HCT116 (cell line): ENCODE results near the gene CDH23. TPM values are rescaled to one million over a fixed set of nuclear protein-coding genes. Genes with fewer than 3 reads are reported as not detected.

Experiments used
- ATAC-seq: fragments of 200-7000 bp; cut with Tn5 transposase; 2 replicates; pipeline ENCODE4 v1.9.1; 2020; ENCODE audit warnings: mild to moderate bottlenecking, moderate library complexity
- BruUV-seq: library from RNA; stranded (reverse); fragments of 400-500 nt; replicated peaks from 2 replicates; lab custom pipeline; 2021; lab: Mats Ljungman, UMichigan
- CTCF ChIA-PET: fragments of 300-600 bp; sonication (Branson Sonifier 250); formaldehyde crosslinking; loops from one replicate; lab custom pipeline; 2021; ENCODE audit warnings: antibody characterized with exemption; lab: Charles Lee
- POLR2A ChIA-PET: fragments of 300-600, 350-600 bp; sonication (Branson Sonifier 250); formaldehyde crosslinking; loops from one replicate; lab custom pipeline; 2021; ENCODE audit warnings: antibody characterized with exemption; lab: Charles Lee
- RAD21 ChIA-PET, 2 experiments: fragments of 300-600 bp; sonication (Branson Sonifier 250); formaldehyde crosslinking; loops; one replicate each; lab custom pipeline; 2023; ENCODE audit warnings: low total read pairs in 2 of 2; ENCODE audit not compliant: uncharacterized antibody in 2 of 2, unreplicated experiment in 2 of 2, low non-redundant PET in 1 of 2; lab: Charles Lee
- DNase-seq: peaks from one replicate; pipeline ENCODE4 v3.0.0-alpha.2; 2010; ENCODE audit warnings: low read depth, low spot score
- H2AFZ ChIP-seq: fragments of 200-600 bp; shearing (Covaris generic), sonication (generic); 2 replicates; pipeline ENCODE4 v1.6.1; 2017; ENCODE audit warnings: low read depth, mixed run types, mixed read lengths, antibody characterized with exemption, low read length; ENCODE audit not compliant: poor library complexity, severe bottlenecking
- H3K27ac ChIP-seq: 2 replicates; pipeline ENCODE4 v1.5.1; 2012; ENCODE audit warnings: low read depth, low read length
- H3K27me3 ChIP-seq: fragments of 200-600 bp; sonication (generic); 2 replicates; pipeline ENCODE4 v1.6.1; 2016; ENCODE audit warnings: mixed run types, low read length, mixed read lengths; ENCODE audit not compliant: insufficient read depth
- H3K36me3 ChIP-seq, 2 experiments: fragments of 200-500 bp in 1 of 2; fragments of 200-600 bp in 1 of 2; sonication (Bioruptor generic) in 1 of 2; sonication (generic) in 1 of 2; 2 replicates each; pipeline versions ENCODE4 v1.5.1 to v1.6.1; 2014 to 2016; ENCODE audit warnings: low read length in 2 of 2, inconsistent platforms in 1 of 2, mixed read lengths in 1 of 2, mixed run types in 1 of 2; ENCODE audit not compliant: insufficient read depth in 2 of 2, control insufficient read depth in 1 of 2
- H3K4me1 ChIP-seq, 2 experiments: fragments of 200-600 bp in 1 of 2; sonication (generic) in 1 of 2; 2 replicates each; pipeline versions ENCODE4 v1.5.1 to v1.6.1; 2012 to 2017; ENCODE audit warnings: low read length in 2 of 2, inconsistent platforms in 1 of 2, mild to moderate bottlenecking in 1 of 2, mixed read lengths in 1 of 2, mixed run types in 1 of 2, moderate library complexity in 1 of 2; ENCODE audit not compliant: insufficient read depth in 2 of 2, control insufficient read depth in 1 of 2
- H3K4me2 ChIP-seq: fragments of 200-600 bp; sonication (generic); 2 replicates; pipeline ENCODE4 v1.6.1; 2017; ENCODE audit warnings: mixed run types, low read length, mixed read lengths
- H3K4me3 ChIP-seq, 2 experiments: fragments of 200-600 bp in 1 of 2; sonication (generic) in 1 of 2; replicated peaks in 1 of 2; 2 replicates each; pipeline ENCODE4 v1.5.1; 2011 to 2016; ENCODE audit warnings: low read length in 2 of 2, control low read depth in 1 of 2, low read depth in 1 of 2, mild to moderate bottlenecking in 1 of 2, mixed read lengths in 1 of 2, mixed run types in 1 of 2
- H3K79me2 ChIP-seq: fragments of 200-600 bp; sonication (generic); 2 replicates; pipeline ENCODE4 v1.6.1; 2017; ENCODE audit warnings: mild to moderate bottlenecking, mixed run types, low read length, moderate library complexity, mixed read lengths; ENCODE audit not compliant: insufficient read depth
- H3K9ac ChIP-seq: fragments of 200-600 bp; sonication (generic); 2 replicates; pipeline ENCODE4 v1.6.1; 2016; ENCODE audit warnings: low read length, mixed read lengths
- H3K9me2 ChIP-seq: fragments of 200-600 bp; sonication (generic), shearing (Covaris generic); 2 replicates; pipeline ENCODE4 v1.6.1; 2017; ENCODE audit warnings: mixed run types, mild to moderate bottlenecking, moderate library complexity; ENCODE audit not compliant: insufficient read depth
- H3K9me3 ChIP-seq, 2 experiments: fragments of 200-500 bp in 1 of 2; fragments of 200-600 bp in 1 of 2; sonication (Bioruptor generic) in 1 of 2; sonication (generic) in 1 of 2; 2 replicates each; pipeline ENCODE4 v1.6.1; 2014 to 2017; ENCODE audit warnings: low read length in 2 of 2, mixed read lengths in 2 of 2, inconsistent platforms in 1 of 2, low read depth in 1 of 2, mild to moderate bottlenecking in 1 of 2, mixed run types in 1 of 2, moderate library complexity in 1 of 2; ENCODE audit not compliant: control insufficient read depth in 1 of 2, insufficient read depth in 1 of 2
- H4K20me1 ChIP-seq: fragments of 200-600 bp; sonication (generic), shearing (Covaris generic); 2 replicates; pipeline ENCODE4 v1.6.1; 2017; ENCODE audit warnings: mixed run types, mild to moderate bottlenecking, moderate library complexity; ENCODE audit not compliant: insufficient read depth
- CBX3 ChIP-seq: IDR thresholded peaks from 2 replicates; pipeline ENCODE4 v1.6.1; 2012; ENCODE audit warnings: low read depth
- CEBPB ChIP-seq: IDR thresholded peaks from 2 replicates; pipeline ENCODE4 v1.6.1; 2012; ENCODE audit warnings: low read depth
- EGR1 ChIP-seq: IDR thresholded peaks from 2 replicates; pipeline ENCODE4 v1.6.1; 2012; ENCODE audit warnings: low read depth
- ELF1 ChIP-seq: IDR thresholded peaks from 2 replicates; pipeline ENCODE4 v1.6.1; 2012; ENCODE audit warnings: low read depth, borderline replicate concordance
- EZH2 ChIP-seq: fragments of 200-600 bp; sonication (generic); IDR thresholded peaks from 2 replicates; pipeline ENCODE4 v1.6.1; 2017; ENCODE audit warnings: antibody characterized with exemption, mixed run types
- FOSL1 ChIP-seq: IDR thresholded peaks from 2 replicates; pipeline ENCODE4 v1.6.1; 2012; ENCODE audit warnings: low read depth
- JUND ChIP-seq: IDR thresholded peaks from 2 replicates; pipeline ENCODE4 v1.6.1; 2012
- MAX ChIP-seq: IDR thresholded peaks from 2 replicates; pipeline ENCODE4 v1.6.1; 2012
- POLR2AphosphoS5 ChIP-seq: IDR thresholded peaks from 2 replicates; pipeline ENCODE4 v1.6.1; 2011; ENCODE audit warnings: mild to moderate bottlenecking, low read depth, low read length, moderate library complexity
- RAD21 ChIP-seq: IDR thresholded peaks from 2 replicates; pipeline ENCODE4 v1.6.1; 2012; ENCODE audit warnings: low read depth, mild to moderate bottlenecking
- REST ChIP-seq: IDR thresholded peaks from 2 replicates; pipeline ENCODE4 v1.6.1; 2012; ENCODE audit warnings: low read depth
- SIN3A ChIP-seq: IDR thresholded peaks from 2 replicates; pipeline ENCODE4 v1.6.1; 2012; ENCODE audit warnings: low read depth
- SP1 ChIP-seq: IDR thresholded peaks from 2 replicates; pipeline ENCODE4 v1.6.1; 2012; ENCODE audit warnings: low read depth
- SRF ChIP-seq: IDR thresholded peaks from 2 replicates; pipeline ENCODE4 v1.6.1; 2012; ENCODE audit warnings: low read depth
- TCF7L2 ChIP-seq: IDR thresholded peaks from 2 replicates; pipeline ENCODE4 v1.7.0; 2011; ENCODE audit warnings: borderline replicate concordance, inconsistent platforms; ENCODE audit not compliant: insufficient read depth, insufficient read length; ENCODE audit errors: extremely low read depth
- YY1 ChIP-seq: IDR thresholded peaks from 2 replicates; pipeline ENCODE4 v1.6.1; 2011; ENCODE audit warnings: low read length, low read depth, moderate library complexity, mild to moderate bottlenecking; ENCODE audit not compliant: insufficient replicate concordance; ENCODE audit errors: extremely low read depth
- ZBTB33 ChIP-seq: IDR thresholded peaks from 2 replicates; pipeline ENCODE4 v1.6.1; 2011; ENCODE audit warnings: mild to moderate bottlenecking, low read length, moderate library complexity; ENCODE audit not compliant: insufficient replicate concordance; ENCODE audit errors: extremely low read depth
- ZFX ChIP-seq: fragments of 450-650 bp; IDR thresholded peaks from 2 replicates; pipeline ENCODE4 v1.6.1; 2017
- ZNF274 ChIP-seq: fragments of 200-500 bp; sonication (Bioruptor generic); IDR thresholded peaks from 2 replicates; pipeline ENCODE4 v1.6.1; 2014; ENCODE audit warnings: mild to moderate bottlenecking, low read depth, low read length, inconsistent platforms
- intact Hi-C: fragments of 100-400 bp; cut with micrococcal nuclease; formaldehyde crosslinking; loops from 2 replicates; pipeline ENCODE4 v1.10.0; 2022
- total RNA-seq: library from RNA; stranded (reverse); gene quantifications from one replicate; pipeline ENCODE4 v1.2.1, GENCODE V29; 2021; ENCODE audit not compliant: unreplicated experiment

CDH23 gene
- total RNA-seq, 1 experiment from 2014 or later, result not detected

- no peak overlapping the region for H3K4me3 ChIP-seq
- BruUV-seq, result no TSS peak
- H3K9me2 ChIP-seq, result no peaks in the 10 kb centered on the region
- H3K27ac ChIP-seq, result no peak overlapping the region
- ATAC-seq (no peak), DNase-seq (no peak)
- POLR2A ChIA-PET, result no interaction called here
- RAD21 ChIA-PET, result no interaction called here
- TF ChIP-seq MAX (no peak), FOSL1 (no peak), JUND (no peak), CBX3 (no peak), TCF7L2 (no peak), ZNF274 (no peak), EGR1 (no peak), EZH2 (no peak), SP1 (no peak), ZFX (no peak), REST (no peak), SRF (no peak), SIN3A (no peak), POLR2AphosphoS5 (no peak), RAD21 (no peak), YY1 (no peak), CEBPB (no peak), ELF1 (no peak), ZBTB33 (no peak)
- H4K20me1 ChIP-seq, result no peaks in the 10 kb centered on the region
- H3K9me3 ChIP-seq, result no peaks in the 10 kb centered on the region
- H2AFZ ChIP-seq, result no peak overlapping the region
- H3K9ac ChIP-seq, result no peak overlapping the region
- H3K4me2 ChIP-seq, result 0 out of 2 replicates have a peak overlapping the region, but pooled peaks have one; percentile 85
- H3K36me3 ChIP-seq, result no peaks in the 10 kb centered on the region
- no peaks in the 10 kb centered on the region for H3K27me3 ChIP-seq
- CTCF ChIA-PET, result no interaction called here
- peaks cover 71 to 90% of the 10 kb centered on the region in 2 experiments for H3K4me1 ChIP-seq
- H3K79me2 ChIP-seq, result 0 out of 2 replicates have a peak, but pooled peaks cover 1% of the 10 kb centered on the region
- intact Hi-C loops, result loop anchor here (5.0 kb wide), 1 partner anchor 73 kb away; no protein-coding TSS in a partner anchor
These were observed 374.1 kb downstream of the CDH23 start for GRCh38 chr10:71770789-71771188.
